ENCODE measurements around the gene LRRC49.
"Not testable (repeated sequence)": the region's sequence is repeated elsewhere in the genome, so short reads cannot be mapped to it uniquely, and the experiment has no call there.

The LRRC49 gene, protein sequence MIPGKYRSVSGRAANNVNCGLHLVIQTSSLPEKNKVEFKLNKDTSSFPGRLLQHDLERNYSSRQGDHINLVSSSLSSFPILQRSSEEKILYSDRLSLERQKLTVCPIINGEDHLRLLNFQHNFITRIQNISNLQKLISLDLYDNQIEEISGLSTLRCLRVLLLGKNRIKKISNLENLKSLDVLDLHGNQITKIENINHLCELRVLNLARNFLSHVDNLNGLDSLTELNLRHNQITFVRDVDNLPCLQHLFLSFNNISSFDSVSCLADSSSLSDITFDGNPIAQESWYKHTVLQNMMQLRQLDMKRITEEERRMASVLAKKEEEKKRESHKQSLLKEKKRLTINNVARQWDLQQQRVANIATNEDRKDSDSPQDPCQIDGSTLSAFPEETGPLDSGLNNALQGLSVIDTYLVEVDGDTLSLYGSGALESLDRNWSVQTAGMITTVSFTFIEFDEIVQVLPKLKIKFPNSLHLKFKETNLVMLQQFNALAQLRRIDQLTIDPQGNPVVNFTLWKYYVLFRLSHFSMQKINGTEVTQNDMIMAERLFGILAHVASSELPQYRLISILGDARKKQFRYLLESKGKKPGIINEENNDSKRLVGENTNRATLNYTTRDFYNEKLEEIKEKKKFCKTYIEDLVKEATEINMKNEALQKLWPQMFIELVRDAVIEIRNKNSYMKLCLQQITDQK

DNA sequence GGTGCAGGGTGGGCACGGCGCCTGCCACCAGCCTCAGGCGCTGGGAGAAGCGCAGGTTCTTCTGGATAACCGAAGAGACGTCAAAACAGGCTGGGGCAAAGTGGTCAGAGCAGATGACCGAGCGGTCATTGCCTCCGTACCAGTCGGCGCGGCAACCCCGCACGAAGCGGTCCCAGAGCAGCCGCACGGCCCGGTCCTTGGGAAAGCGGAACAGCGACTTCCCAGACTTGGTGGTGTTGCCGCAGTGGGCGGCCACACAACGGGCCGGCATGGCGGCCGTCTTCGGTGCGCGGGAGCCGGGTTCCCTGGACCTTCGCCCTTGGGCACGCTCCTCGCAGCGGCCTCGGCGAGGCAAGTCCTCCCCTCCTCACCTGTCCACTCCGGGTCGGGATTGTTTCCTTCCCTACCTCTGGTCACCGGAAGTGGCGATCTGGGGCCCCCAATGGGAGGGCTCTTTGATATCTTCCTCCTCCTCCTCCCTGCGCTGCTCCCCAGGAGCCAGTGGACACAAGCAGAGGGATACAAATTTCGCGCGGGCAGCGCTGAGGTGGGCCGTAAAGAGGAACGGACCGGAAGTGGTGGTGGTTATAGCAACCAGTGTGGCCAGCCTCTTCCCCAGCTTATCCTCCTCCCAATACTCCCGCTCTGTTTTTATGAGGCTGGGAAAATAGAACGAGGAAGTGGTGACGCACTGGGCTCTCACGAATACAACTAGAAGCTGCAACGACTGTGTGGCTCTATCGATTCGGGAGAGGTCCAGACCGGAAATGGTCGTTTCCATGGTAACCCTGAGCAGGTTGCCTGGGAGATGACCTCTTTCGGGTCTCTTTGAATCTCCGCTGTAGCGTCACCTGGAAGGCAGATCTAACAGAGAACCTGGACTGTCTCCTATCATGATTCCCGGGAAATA is at the start of gene LRRC49, which contains the start of gene THAP10:
Gene LRRC49 (plus strand): TSS at position 825 of the 910 bp plus-strand sequence. CDS start 69 bp downstream, at position 894.
Gene THAP10 (minus strand): TSS at position 432 of the 910 bp plus-strand sequence. CDS start 161 bp downstream, at position 271.
- DNase-seq: no peak

DNA sequence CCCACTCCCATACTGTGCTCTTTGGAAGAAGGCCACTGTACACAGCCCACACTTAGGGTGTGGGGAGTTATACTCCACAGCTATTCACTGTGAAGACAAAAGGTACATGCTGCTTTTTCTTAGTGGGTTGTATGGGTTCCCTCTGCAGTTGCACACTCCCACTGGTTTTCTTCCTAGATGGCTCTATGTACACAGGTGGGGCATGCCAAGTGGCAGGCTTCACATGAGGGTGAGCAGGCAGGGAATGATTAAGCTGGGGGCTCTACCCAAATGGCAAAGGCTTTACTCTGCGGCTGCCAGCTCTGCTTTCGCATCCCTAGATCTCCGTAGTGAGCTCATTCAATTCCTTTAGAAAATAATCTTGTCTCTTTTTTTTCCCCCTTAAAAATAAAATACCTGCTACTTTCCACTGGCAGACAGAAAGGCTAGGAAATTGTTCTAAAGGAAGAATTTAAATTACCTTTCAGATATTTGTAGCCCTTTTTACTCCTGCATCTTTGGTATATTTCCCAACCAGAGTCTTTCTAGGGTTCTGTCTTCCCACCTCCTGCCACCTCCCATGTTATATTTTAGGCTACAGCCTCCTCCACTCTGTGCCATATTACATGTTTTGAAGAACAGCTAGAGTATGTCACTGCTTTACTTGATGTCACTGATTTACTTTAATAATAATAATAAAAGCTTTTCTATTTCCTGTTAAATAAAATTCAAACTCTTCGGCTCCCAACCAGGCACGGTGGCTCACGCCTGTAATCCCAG is 46.8 kb upstream of the LRRC49 start:
- DNase-seq: no peak

DNA sequence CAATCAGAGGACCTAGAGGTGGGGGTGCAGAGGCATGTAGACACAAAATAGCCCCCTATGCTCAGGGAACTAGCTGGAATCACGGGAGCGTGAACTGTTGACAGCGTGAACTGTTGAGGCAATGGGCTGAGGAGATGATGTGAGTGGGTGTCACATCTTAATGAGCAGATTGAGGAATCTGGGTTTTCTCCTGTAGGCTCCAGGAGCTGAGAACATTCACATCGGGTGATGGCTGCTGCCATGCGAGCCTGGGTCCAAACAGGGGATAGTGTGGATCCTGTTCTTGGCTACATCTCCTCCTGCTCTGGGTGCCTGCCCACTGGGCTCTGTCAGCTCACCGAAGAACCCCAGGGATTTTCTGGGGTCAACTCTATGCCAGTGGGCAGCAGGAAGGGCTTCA is 40.7 kb upstream of the LRRC49 start:
- no peak for DNase-seq

DNA sequence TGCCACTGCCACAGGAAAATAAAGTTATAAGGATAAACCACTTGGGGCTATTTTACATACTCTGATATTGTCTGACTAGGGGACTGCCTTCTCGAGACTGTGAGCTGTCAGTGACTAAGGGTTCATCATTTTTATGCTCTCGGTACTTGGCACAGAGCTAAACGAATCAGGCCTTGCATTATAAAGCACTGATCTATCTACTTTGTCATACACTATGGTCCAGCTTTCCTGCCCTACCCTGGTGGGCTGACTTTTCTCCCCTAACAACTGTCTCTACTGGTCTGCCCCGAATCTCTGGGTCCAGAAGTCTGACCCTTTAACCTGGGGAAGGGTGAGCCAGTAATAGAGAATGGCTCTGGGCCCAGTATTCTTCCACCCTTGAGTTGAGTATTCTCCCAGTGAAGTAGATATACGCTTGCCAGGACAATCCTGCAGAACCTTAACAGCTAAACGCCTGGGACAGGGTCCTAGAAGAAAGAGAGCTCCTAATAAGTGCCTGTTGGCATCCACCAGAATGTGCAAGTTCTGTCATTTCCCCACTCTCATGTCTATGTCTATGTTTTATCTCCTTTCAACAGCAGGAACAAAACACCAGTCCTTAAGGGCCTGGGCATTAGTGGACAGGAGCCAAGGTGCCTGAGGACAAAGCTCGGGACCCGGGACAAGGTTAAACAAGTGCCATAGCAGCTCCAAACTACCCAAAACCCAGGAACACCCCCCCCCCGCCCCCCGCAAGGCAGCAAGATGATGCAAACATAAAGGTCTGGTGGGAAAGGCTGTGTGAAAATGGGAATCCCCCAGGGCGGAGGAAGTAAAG is 39.9 kb upstream of the LRRC49 start:
- no peak for DNase-seq

DNA sequence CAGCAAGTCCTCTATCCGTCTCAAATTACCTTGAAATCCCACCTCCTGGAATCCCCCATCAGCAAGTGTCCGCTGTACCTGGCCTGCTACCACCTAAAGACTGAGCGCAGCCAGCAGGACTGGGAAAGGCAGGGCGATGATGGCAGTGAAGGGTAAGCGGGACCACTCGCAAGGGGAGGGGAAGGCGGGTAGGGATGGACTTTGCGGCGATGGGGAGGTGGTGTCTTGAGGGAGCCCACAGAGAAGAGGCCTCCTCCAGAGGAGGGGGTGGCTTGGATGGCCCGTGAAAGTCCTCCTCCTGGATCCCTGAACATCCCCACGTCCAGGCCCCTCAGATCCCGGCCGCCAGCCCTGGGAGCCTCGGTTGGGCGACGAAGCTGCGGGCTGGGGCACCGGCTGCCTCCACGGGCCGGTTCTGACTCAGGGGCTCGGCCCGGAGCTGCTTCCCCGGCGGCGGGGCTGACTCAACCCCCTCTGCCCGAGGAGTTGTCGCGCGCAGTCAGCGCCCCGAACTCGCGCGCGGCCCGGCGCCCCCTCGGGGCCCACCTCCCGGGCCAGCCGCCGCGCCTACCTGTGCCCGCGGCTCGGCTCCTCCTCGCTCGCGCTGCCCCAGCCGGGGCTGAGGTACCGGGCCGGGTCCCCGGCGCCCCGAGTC is 39.2 kb upstream of the LRRC49 start:
- no peak for DNase-seq

DNA sequence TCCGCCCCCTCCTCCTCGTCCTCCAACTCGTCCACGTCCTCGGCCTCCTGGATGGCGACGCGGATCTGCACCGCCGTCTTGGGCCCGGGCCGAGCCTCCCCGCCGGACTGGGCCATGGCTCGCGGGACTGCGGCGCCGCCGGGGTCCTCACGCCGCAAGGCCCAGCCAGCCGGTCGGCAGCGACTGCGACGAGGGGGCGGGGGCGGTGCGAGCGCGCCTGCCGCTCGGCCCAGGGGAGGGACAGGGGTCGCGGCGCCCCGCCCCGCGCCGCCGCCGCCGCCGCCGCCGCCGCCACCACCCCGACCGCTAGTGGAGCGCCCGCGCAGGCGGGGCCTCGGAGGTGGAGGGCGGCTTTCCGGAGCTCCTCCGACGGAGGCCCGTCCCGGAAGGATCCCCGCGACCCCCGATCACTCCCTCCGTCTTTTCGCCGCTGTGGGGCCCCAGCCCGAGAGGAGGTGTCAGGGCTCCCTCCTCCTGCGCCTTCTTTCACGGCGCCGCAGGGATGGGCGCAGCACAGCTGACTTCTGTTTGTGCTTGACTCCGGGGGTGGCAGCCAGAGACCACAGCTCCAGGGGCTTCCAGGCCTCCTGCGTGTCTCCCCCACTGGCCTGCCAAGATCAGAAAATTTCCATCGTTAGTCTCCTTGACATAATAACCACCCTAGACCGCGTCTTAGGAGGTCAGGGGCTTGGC is 38.5 kb upstream of the LRRC49 start, which contains the start of gene LARP6:
Gene LARP6 (minus strand): TSS at position 185 of the 693 bp plus-strand sequence. CDS start 69 bp downstream, at position 116.
- DNase-seq: no peak

DNA sequence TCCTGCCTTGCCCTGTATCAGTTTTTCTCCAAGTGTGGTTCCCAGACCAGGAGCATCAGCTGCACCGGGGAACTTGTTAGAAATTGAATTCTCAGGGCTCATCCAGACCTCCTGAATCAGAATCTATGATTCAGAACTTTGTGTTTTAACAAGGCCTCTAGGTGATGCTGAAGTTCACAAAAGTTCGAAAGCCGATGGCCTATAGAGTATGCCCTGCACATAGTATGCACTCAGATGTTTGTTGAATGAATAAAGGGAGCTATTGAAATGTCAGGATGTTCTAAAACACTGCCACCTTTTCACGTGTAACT is 38.0 kb upstream of the LRRC49 start:
- DNase-seq: no peak

DNA sequence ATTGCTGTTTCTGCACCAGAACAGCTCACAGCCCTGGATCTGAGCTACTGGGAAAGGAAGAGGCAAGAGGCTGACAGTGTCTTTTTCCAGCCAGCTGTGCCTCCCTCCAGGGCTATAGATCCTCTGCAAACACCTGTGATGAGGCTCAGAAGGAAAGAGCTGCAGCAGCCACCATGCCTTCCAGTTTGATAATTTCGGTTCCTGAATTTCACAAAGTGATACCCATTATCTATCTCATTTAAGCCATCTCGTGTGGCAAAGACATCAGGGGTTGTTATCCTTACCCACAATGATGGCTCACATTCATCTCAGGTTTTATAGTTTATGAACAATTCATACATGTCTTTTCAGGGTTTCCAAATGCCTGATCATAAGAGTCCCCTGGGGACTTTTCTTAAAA is 36.9 kb upstream of the LRRC49 start:
- no peak for DNase-seq

DNA sequence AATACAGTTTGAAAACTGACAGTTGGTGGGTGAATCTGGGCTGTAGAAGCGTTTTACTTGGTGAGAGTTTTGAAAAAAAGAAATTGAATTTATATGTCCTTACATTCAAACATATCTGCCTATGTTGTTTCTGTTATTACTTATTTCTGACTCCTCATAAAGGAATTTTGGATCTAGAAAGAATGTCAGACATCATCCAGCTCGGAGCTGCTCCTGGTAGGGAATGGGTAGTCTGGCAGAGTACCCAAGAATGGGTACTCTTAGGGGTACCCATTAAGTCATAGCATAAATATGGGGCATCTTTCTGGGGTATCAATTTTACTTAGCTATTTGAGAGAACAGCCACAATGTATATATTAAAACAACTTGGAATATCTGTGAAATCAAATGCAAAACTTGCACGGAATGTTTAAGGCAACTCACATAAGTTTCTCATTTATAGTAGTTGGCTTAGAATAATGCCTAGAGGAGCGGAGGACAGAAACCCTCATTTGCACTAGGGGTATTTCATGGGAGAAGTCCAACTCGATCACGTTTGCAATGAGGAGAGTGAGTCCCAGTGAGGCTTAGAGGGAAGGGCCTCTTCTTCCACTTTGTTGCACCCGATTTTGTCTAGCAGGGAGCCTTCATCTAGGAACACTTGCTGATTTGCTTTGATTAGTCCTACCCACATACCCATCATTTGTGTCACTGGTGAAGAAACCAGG is 36.3 kb upstream of the LRRC49 start:
- no peak for DNase-seq

DNA sequence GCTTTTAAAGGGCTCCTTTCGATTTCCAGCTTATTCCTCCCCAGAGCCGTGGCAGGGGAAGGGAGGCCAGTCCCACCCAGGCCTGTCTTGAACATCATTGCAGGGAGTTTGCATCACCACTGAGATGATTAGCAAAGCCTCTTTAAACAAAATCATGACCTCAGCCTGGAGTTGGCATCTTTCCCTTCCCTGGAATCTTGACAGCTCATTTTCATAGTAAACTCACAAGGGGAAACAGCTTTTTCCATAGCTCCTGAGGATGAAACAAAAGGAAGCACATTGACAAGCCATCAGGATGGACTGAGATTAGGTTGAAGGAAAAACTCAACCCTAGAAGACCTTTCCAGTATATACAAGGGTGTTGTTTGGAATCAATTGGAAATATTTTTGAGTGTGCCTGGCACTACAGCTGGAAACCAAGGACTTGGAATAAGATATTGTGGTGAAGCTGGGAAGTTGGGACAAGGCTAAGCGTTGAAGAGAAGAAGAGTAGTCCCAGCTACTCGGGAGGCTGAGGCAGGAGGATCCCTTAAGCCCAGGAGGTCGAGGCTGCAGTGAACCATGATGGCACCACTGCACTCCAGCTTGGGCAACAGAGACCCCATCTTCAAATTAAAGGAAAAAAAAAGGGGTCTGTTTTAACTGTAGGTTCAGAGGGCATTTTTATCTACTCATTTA is 35.6 kb upstream of the LRRC49 start:
- no peak for DNase-seq

DNA sequence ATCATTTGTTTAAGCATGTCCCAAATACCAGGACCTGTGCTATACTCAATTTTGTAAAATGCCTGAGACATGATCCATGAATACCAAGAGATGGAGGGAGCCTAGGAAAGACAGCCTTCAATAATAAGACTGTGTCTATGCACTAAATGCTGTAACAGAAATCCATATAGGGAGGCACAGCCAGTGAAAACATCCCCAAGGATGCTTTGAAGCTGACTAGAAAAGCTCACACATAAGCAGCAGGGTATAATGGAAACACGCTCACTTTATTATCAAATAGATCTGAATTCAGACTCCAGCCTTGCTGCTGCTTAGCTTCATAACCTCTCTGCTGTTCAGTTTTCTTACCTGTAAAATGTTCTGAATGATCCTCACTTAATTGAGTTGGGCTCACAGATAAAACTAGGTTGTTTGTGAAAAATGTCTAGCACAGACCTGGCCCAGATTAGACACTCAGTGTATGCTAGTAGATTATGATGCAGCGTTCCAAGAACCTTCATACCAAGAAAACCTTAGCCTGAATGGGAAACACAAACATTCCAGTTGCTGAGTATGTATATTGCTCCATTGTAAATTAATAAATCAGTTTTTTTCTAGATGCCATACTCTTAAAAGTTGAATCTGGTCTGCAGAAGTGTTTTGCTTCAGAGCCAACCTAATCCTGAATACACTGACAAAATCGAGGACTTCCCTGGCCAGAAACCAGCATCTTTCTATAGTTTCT is 34.9 kb upstream of the LRRC49 start:
- no peak for DNase-seq

DNA sequence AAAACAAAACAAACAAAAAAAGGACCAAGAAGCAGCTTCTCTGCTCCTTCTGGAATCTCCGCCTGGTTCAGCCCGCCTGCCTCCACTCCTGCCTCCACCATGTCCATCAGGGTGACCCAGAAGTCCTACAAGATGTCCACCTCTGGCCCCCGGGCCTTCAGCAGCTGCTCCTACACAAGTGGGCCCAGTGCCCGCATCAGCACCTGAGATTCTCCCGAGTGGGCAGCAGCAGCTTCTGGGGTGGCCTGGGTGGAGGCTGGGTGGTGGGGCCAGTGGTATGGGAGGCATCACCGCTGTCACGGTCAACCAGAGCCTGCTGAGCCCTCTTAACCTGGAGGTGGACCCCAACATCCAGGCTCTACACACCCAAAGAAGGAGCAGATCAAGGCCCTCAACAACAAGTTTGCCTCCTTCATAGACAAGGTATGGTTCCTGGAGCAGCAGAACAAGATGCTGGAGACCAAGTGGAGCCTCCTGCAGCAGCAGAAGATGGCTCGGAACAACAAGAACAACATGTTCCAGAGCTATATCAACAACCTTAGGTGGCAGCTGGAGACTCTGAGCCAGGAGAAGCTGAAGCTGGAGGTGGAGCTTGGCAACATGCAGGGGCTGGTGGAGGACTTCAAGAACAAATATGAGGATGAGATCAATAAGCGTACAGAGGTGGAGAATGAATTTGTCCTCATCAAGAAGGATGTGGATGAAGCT is 33.9 kb upstream of the LRRC49 start:
- DNase-seq: not testable (repeated sequence)

DNA sequence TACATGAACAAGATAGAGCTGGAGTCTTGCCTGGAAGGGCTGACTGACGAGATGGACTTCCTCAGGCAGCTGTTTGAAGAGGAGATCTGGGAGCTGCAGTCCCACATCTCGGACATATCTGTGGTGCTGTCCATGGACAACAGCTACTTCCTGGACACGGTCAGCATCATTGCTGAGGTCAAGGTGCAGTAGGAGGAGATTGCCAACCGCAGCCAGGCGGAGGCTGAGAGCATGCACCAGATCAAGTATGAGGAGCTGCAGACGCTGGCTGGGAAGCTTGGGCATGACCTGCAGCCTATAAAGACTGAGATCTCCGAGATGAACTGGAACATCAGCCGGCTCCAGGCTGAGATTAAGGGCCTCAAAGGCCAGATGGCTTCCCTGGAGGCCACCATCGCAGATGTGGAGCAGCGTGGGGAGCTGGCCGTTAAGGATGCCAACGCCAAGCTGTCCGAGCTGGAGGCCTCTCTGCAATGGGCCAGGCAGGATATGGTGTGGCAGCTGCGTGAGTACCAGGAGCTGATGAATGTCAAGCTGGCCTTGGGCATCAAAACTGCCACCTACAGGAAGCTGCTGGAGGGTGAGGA is 33.2 kb upstream of the LRRC49 start:
- no peak for DNase-seq

DNA sequence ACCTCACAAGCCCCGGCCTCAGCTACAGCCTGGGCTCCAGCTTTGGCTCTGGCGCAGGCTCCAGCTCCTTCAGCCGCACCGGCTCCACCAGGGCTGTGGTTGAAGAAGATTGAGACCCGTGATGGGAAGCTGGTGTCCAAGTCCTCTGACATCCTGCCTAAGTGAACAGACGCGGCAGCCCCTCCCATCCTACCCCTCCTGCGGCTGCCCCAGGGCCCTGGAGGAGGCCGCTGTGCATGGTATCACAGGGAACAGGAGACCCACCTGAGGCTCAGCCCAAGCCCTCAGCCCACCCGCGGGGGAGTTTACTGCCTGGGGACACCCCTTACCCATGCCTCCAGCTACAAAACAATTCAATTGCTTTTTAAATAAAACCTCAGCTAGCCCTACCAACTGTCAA is 32.6 kb upstream of the LRRC49 start:
- DNase-seq: no peak

DNA sequence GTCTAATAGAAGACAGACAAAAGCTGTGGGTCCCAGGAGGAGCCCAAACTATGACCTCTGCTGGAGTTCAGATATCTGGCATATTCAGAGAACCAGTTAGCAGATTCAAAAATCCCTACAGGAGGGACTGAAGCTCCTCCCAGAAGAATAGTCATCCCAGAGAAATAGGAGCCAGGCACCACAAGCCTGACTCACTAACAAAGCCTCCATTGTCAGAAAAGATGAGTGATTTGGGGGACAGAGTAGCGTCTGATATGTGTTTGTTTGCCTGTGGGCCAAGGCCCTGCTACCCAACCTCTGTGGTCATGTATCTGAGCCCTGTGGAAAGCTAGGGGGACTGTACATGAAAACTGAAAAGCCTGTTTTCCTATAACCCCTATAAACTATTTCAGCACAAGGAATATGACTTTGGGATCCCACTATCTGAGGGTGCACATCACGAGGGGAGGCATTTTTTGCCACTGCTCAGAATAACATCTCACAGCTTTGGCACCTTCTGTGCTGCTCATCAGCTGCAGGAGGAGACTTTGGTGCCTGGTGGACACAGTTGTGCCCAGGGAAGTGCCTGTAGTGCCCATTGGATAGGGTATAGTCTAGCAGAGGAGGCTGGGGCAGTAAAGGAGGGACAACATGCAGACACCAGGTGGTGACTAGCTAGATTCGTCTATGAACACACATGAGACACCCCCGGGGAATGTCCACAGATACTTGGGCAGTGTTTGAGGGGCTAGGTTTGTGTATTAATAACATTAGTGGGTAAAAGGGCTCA is 29.0 kb upstream of the LRRC49 start:
- no peak for DNase-seq

DNA sequence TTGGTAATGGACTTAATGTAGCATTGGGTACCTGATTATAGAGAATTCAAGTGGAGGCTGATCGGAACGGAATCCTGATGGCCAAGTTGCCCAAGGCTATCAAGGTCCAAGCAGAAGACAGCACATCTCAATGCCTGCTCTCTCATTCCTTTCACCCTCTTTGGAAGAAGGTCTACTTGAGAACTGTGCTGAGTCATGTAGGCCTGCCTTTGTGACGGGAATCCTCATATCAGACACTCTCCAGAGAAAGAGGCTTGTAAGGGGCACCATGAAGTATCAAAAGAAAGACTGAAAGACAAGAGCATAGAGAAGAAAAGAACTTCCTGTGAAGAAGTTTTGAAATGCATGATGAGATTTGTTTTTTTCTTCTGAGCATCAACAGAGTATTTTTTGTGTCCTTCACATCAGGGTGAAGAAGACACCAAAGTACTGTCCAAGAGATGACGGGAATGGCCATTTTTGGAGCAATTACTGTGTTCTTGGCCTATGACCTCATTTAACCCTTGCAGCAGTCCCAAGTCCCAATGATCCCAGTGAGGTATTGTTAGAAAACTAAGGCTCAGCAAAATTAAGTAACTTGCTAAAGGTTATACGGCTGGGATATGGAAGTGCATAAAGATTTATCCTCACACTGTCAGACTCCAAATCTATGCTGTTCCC is 25.5 kb upstream of the LRRC49 start:
- no peak for DNase-seq

Data from GDM1 (cell line).